ENCODE results near the gene TSPO2.

The TSPO2 gene

GRCh38 chr6:41075651-41076626 is 33.7 kb downstream of the TSPO2 start:
- DNase-seq (ENCODE audit: low spot score) = no peak

DNA sequence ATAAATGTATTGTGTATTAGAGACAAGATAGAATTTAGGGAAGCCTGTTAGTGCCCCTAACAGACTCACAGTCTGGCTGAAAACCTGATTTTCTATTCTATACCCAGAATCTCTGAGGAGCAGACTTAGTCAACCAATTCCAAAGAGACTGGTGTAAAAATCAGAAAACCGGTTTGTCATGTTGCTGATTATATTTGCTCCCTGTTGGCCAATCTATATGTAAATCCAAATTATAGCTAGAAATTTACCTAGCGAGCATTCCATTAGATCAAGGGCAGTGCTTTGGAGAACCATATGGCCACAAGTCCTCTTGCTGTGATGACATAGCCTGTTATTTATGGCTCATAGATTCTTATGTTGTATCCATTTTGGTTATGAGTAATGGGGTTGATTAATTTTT is 35.3 kb downstream of the TSPO2 start:
- no peak for DNase-seq (ENCODE audit: low spot score)

DNA sequence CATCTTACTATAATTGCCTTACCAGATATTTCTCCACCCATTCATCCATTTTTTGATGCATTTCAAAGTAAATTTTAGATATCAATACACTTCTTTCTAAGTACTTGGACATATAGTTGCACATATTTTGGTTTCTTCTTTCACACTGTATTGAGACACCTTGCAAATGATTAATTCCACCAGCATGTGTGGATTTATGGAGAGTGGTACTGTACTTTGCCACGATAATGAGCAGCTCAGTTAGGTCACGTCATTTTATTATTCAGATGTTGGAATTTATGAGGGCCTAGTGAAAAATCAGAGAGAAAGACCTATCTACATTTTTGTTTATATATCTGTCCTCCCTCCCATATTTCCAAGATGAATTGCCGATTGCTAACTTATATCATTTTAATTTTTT is 35.8 kb downstream of the TSPO2 start:
- DNase-seq (ENCODE audit: low spot score) = no peak

DNA sequence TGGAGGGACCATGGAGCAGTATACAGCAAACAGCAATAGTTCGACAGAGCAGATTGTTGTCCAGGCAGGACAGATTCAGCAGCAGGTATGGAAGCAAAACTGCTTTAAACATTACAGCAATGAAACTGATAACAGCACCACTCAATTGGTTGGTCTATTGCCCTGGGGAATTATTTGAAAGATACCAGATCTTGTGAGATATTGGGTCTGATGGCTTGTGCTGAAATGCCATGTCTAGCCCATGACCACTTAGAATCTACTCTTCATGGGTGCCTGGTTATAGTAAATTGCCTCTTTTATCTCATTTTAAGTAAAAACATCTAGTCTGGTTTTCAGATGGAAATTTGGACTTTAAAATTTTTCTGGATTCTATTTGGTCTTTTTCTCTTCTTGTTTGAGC is 36.8 kb downstream of the TSPO2 start:
- no peak for DNase-seq (ENCODE audit: low spot score)

DNA sequence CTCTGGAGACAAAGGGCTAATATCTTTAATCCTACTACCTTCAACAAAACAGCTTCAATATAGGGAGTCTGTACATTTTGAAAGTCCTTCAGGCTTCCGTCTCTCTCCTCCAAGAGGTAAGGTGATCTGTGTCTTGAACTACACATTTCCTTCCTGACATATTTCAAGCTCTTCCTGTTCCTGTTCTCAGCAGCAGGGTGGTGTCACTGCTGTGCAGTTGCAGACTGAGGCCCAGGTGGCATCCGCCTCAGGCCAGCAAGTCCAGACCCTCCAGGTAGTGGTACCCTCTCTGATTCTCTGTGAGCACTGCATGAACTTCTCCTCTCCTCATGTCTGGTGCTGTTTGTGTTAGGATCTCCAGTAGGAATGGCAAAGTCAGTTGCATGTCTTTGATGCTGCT is 38.4 kb downstream of the TSPO2 start:
- DNase-seq (ENCODE audit: low spot score) = no peak

- no peak for DNase-seq (ENCODE audit: low spot score)
Observed at GRCh38 chr6:41083072-41083471, 40.8 kb downstream of the TSPO2 start.

DNA sequence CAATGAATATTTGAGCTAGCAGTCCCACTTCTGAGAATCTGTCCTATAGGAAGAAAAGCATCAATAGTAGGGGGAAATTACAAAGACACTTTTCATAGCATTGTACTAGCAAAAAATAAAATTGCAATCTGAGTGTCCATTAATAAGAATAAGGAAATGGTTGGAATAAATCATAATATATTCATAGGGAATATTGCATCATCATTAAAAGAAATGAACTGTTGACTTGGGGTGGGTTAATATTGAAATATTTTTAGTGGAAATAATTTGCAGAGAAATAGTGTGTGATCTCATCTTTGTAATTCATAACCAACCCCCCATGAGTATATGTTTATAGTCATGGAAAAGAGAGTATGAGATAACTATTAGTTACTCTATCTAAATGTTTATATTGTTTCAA is 42.9 kb downstream of the TSPO2 start:
- no peak for DNase-seq (ENCODE audit: low spot score)

DNA sequence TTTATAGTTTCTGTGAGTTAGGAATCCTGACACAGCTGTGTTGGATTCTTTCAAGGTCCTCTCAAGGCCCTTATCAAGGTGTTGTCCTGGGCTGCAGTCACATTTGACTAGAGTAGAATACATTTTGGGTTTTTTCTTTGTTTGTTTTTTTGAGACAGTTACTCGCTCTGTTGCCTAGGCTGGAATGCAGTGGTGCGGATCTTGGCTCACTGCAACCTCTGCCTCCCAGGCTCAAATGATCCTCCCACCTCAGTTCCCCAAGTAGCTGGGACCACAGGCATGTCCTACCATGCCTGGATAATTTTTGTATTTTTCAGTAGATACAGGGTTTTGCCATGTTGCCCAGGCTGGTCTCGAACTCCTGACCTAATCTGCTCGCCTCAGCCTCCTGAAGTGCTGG is 46.2 kb downstream of the TSPO2 start:
- DNase-seq (ENCODE audit: low spot score) = no peak

DNA sequence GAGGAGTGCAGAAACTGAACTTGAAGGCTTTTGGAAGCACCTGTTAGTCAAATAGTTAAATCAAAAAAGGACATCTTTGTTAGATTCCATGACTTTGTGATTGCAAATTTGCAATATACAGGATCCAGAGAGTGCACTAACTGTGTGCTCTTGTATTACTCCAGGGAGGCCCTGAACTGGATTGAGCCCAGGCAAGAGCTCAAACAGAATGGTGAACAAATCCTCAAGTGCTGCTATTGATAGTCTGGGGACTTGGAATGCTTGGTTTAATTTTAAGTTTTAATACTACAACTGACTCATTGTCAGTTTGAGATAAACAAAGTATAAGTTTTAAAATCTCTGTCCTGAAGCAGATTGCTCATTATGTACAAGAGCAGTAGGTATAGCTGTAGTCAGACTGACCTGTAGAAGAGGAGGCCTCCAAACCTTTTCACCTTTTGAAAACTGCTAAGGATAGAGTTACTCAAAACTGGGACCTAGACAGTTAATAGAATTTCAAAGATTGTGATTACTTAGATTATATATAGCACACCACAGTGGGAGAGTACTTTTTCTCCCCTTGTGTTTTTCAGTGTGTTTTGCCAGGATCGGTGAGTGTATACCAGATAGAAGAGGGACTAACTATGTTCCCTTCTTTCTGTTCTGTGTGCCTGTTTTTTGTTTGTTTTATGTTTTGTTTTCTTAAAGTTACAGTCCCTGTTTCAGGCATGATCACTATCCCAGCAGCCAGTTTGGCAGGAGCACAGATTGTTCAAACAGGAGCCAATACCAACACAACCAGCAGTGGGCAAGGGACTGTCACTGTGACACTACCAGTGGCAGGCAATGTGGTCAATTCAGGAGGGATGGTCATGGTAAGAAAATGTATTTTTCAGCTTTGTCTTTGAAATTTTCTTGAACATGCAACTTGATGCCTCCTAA is 48.8 kb downstream of the TSPO2 start:
- DNase-seq (ENCODE audit: low spot score) = no peak

GRCh38 chr6:41092421-41093140 is 50.3 kb downstream of the TSPO2 start:
- no peak for DNase-seq (ENCODE audit: low spot score)

DNA sequence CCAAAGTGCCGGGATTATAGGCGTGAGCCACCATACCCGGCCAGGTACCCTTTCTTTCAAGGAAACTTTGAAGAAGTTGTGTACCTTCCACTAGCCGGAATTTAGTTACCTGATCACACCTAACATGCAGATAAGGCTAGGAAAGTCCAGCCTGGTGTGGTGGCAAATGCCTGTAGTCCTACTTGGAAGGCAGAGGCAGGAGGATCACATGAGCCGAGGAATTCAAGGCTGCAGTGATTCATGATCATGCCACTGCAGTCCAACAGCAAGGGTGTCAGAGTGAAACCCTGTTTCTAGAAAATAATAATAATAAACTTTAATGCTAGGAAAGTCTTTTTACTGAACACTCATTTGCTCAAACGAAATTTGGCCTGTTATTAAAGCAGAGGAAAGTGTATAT is 51.5 kb downstream of the TSPO2 start:
- DNase-seq (ENCODE audit: low spot score) = no peak
